Ishikawa (cell line): ENCODE results near the gene ARAP1.

Experiments used
- CEBPB ChIP-seq: IDR thresholded peaks from 2 replicates; pipeline ENCODE4 v1.6.1; 2012
- CREB1 ChIP-seq: IDR thresholded peaks from 2 replicates; pipeline ENCODE4 v1.6.1; 2012; ENCODE audit warnings: low read depth
- EGR1 ChIP-seq: IDR thresholded peaks from 2 replicates; pipeline ENCODE4 v1.6.1; 2012
- EP300 ChIP-seq: IDR thresholded peaks from 2 replicates; pipeline ENCODE4 v1.6.1; 2012; ENCODE audit warnings: borderline replicate concordance
- FOXM1 ChIP-seq: IDR thresholded peaks from 2 replicates; pipeline ENCODE4 v1.6.1; 2012; ENCODE audit warnings: low read depth, borderline replicate concordance
- NFIC ChIP-seq: IDR thresholded peaks from 2 replicates; pipeline ENCODE4 v1.6.1; 2012
- RAD21 ChIP-seq: IDR thresholded peaks from 2 replicates; pipeline ENCODE4 v1.6.1; 2012; ENCODE audit warnings: low read depth
- TAF1 ChIP-seq: IDR thresholded peaks from 2 replicates; pipeline ENCODE4 v1.6.1; 2012; ENCODE audit warnings: low read depth, mild to moderate bottlenecking
- TCF12 ChIP-seq: IDR thresholded peaks from 2 replicates; pipeline ENCODE4 v1.6.1; 2012; ENCODE audit warnings: low read depth
- TEAD4 ChIP-seq: IDR thresholded peaks from 2 replicates; pipeline ENCODE4 v1.6.1; 2012
- YY1 ChIP-seq: IDR thresholded peaks from 2 replicates; pipeline ENCODE4 v1.6.1; 2012; ENCODE audit warnings: low read depth
- ZBTB7A ChIP-seq: IDR thresholded peaks from 2 replicates; pipeline ENCODE4 v1.6.1; 2012; ENCODE audit warnings: low read depth
- TF ChIP-seq, protein P1 (sequence below): IDR thresholded peaks from 2 replicates; pipeline ENCODE4 v1.6.1; 2012
- TF ChIP-seq, protein P2 (sequence below): IDR thresholded peaks from 2 replicates; pipeline ENCODE4 v1.6.1; 2012; ENCODE audit warnings: low read depth, mild to moderate bottlenecking
- TF ChIP-seq, protein P3 (sequence below): IDR thresholded peaks from 2 replicates; pipeline ENCODE4 v1.6.1; 2012

The ARAP1 gene

DNA sequence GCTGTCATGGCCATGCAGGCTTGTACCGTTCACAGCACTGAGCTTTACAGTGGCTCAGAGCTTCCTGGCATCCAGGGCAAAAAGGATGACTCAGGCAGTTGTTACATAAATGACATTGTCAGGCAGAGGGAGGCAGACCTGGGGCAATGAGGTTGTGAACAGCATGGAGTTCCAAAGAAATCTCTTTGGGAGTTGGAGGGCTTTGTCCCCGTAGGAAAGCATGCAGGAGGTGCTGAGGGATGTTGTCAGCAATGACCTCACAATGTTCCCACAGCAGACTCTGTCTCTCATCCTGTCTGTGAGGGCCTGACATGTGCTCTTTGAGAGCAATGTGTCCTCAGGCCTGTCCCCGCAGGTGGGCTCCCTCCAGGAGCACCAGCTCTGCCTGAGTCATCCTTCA lies 52.1 kb downstream of the ARAP1 start:
- TF ChIP-seq, protein P1, sequence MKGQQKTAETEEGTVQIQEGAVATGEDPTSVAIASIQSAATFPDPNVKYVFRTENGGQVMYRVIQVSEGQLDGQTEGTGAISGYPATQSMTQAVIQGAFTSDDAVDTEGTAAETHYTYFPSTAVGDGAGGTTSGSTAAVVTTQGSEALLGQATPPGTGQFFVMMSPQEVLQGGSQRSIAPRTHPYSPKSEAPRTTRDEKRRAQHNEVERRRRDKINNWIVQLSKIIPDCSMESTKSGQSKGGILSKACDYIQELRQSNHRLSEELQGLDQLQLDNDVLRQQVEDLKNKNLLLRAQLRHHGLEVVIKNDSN = no peak

DNA sequence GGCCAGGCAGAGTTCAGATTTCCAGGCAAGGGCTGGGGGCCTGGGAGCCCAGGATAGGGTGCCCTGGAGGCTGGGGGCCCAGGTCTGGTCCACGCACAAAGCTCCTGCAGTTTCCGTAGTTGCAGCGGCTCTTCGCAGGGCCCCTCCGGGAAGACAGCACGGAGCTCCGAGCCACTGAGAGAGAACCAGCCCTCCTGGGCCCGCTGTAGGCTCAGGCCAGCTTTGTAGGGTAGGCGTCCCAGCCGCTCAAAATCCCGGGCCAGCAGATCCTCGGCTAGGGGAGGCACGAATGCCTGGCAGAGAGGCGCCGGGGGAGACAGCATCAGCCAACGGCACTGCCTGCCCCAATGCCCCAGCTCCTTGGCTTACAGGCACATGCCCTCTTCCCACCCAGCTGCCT lies 54.4 kb downstream of the ARAP1 start:
- TF ChIP-seq CREB1 (no peak), TEAD4 (no peak), ZBTB7A (no peak), TAF1 (no peak), CEBPB (no peak), EP300 (no peak)

DNA sequence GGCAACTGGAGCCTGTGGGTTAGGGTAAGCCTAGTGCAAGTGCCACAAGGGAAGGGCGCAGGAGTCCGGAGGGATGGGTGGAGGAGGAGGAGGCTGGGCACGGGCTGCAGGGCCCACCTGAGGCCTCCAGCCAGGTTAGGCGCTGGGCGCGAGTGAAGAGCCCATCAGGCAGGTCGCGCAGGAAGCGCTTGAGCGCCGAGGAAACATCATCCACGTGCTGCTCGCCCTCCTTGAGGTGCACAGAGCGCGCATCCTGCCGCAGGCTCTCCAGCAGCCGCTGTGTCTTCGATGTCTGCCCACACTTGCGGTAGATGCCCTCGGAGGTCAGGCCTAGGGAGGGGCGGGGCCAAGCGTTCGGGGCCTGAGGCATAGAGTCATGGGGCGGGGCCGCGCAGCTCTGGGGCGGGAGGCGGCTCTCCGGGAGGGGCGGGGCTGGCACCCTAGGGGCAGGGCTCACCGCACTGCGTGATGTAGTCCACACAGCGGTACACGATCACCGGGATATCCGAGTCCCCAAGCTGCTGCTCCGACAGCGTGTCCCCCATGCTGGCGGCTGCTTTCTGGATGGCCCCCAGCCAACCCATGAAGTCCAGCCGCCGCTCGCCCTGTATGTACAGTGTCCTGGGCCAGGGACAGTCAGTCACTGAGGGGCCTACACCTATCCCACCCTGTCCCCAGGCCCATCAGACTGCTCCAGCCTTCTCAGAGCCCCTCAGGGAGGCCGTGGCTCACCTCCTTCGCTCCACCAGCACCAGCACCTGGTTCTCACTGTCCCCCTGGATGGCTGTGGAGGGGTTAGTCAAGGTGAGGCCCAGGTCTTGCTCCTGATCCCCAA lies 55.1 kb downstream of the ARAP1 start:
- no peak for TF ChIP-seq TAF1
- TF ChIP-seq CEBPB = no peak
- no peak for TF ChIP-seq CREB1
- no peak for TF ChIP-seq YY1
- no peak for TF ChIP-seq NFIC
- TF ChIP-seq FOXM1 = no peak
- TF ChIP-seq, protein P2, sequence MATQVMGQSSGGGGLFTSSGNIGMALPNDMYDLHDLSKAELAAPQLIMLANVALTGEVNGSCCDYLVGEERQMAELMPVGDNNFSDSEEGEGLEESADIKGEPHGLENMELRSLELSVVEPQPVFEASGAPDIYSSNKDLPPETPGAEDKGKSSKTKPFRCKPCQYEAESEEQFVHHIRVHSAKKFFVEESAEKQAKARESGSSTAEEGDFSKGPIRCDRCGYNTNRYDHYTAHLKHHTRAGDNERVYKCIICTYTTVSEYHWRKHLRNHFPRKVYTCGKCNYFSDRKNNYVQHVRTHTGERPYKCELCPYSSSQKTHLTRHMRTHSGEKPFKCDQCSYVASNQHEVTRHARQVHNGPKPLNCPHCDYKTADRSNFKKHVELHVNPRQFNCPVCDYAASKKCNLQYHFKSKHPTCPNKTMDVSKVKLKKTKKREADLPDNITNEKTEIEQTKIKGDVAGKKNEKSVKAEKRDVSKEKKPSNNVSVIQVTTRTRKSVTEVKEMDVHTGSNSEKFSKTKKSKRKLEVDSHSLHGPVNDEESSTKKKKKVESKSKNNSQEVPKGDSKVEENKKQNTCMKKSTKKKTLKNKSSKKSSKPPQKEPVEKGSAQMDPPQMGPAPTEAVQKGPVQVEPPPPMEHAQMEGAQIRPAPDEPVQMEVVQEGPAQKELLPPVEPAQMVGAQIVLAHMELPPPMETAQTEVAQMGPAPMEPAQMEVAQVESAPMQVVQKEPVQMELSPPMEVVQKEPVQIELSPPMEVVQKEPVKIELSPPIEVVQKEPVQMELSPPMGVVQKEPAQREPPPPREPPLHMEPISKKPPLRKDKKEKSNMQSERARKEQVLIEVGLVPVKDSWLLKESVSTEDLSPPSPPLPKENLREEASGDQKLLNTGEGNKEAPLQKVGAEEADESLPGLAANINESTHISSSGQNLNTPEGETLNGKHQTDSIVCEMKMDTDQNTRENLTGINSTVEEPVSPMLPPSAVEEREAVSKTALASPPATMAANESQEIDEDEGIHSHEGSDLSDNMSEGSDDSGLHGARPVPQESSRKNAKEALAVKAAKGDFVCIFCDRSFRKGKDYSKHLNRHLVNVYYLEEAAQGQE = no peak
- TF ChIP-seq, protein P1 = no peak
- no peak for TF ChIP-seq RAD21
- no peak for TF ChIP-seq EP300
- no peak for TF ChIP-seq TCF12
- TF ChIP-seq EGR1 = no peak
- no peak for TF ChIP-seq TEAD4
- TF ChIP-seq, protein P3, sequence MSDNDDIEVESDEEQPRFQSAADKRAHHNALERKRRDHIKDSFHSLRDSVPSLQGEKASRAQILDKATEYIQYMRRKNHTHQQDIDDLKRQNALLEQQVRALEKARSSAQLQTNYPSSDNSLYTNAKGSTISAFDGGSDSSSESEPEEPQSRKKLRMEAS = no peak
- no peak for TF ChIP-seq ZBTB7A

DNA sequence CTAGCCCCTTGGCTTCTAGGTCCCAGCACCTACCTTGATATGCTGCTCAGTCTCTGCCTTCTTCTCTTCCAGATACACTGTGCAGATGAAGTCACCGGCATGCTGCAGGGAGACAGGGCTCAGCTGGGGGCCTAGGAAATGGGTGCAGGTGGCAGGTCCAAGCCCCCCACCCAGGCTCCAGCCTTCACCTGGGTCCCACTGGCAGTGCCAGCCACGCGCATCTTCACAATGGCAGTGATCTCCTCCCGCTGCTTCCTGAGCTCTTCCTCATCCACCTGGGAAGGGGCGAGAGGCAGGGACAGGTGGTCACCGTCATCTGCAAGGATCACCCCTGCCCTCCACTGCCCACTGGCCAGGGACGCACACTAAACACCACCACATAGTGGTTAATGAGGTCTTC lies 56.9 kb downstream of the ARAP1 start:
- TF ChIP-seq CREB1 = no peak
- TF ChIP-seq FOXM1 = no peak
- TF ChIP-seq RAD21 = no peak
- no peak for TF ChIP-seq TEAD4
- TF ChIP-seq NFIC = no peak
- TF ChIP-seq, protein P3 = no peak
- no peak for TF ChIP-seq ZBTB7A
- TF ChIP-seq EGR1 = no peak
- TF ChIP-seq CEBPB = no peak
- no peak for TF ChIP-seq TAF1

DNA sequence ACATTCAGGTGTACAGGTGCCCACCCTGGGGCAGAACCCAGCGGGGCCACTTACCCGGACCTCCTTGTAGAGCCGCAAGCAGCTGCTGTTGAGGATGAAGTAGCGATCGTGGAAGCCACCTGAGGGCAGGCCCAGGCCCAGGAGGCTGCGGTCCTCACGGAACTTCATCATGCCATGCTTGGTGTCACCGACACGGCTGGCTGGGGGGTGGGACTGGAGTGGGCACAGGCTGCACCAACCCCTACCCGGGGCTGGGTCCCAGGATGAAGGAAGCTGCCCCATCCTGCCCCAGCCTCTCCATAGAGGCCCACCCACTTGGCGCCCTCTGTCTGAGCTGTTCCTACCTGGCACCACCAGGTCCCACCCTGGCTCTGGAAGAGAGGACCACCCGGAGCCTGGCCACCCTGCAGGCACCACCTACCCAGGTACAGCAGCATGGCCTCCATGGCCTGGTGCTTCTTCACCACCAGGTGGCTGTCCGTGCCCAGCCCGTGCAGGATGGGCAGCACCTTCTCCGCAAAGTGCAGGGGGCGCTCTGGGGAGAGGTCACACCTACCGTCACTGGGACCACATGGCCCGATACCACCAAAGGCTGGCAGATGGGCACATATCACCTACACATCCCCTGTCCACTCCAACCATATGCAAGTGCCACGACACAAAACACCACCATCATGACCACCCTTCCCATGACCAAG lies 58.8 kb downstream of the ARAP1 start:
- no peak for TF ChIP-seq FOXM1
- peak; percentile 28; the same call in 1 of the 2 replicates for TF ChIP-seq RAD21

DNA sequence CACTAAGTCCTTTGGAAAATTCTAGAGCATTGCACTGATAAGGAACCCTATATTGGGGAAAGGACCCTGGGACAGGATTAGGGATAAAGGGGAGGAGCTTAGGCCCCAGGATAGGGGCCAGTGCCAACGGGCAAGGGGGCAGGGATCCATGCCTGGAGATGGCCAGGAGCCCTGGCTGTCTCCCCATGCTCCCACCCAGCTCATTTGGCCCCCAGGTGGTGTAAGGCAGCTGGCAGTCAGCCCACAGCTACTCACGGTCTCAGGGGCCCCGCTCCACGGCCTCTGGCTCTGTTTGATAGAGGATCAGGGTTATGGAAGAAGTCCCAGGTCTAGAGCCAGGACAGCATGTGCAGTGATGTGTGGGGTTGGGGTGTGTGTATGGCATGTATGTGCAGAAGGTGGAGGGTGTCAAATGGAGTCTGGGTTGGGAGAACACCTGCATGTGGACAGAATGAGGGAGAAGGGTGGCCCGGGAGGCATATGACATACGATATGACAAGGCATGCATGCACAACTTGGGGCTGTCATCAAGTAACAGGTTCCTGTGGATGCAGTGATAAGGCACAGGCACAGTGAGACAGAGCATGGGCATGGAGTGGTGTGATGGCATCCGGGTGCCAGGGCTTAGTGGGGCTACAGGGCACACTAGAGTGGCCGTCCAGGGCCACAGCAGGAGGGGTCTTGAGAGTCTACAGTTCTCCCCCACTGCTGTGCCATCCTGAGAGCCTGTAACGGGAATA lies 59.5 kb downstream of the ARAP1 start:
- TF ChIP-seq FOXM1 (no peak), EP300 (no peak), NFIC (no peak), EGR1 (no peak), ZBTB7A (no peak), YY1 (no peak), TCF12 (no peak), TAF1 (no peak), CEBPB (no peak), RAD21 (no peak)
- TF ChIP-seq, protein P2 = no peak
- TF ChIP-seq, protein P1 = no peak
